ENCODE results near the gene CRB3. TPM values are rescaled to one million over a fixed set of nuclear protein-coding genes. Genes with fewer than 3 reads are reported as not detected.

CRB3 gene
- total and polyA plus RNA-seq, 2 of the 8 experiments (the other 6 are each of a cell fraction or from before 2014, with no cell fraction given), result 21.1 to 24.6 TPM

GRCh38 chr19:6465663-6466062, 1.6 kb downstream of the CRB3 start:
- ChIA-PET POLR2A (ENCODE audit: partially characterized antibody) (interaction anchor here (1.2 to 1.6 kb wide), 3 partner anchors 10 to 44 kb away, joined by 5 to 9 read pairs (median 6); no protein-coding TSS in a partner anchor), CTCF (ENCODE audit: partially characterized antibody) (interaction anchor here (2.2 kb wide), 1 partner anchor 15 kb away, joined by 7 read pairs; the partner anchor contains the start of gene DENND1C)
- Histone ChIP-seq H3K4me3 (ENCODE audit: extremely low read depth in 1 of 4, insufficient read depth in 2 of 4, low read depth in 3 of 4, low read length in 4 of 4) (peak overlapping the region in 1 of 4 experiments; percentile 93; a peak in 2 of 8 replicates), H2BK120ac (replicated peaks; ENCODE audit: low read depth, low read length) (no peak overlapping the region), H3K79me1 (ENCODE audit: low read depth, low read length) (no peaks in the 10 kb centered on the region; the same call in 1 of the 2 replicates), H3K56ac (replicated peaks; ENCODE audit: insufficient read length, low read depth, low read length) (no peak overlapping the region), H3K4me2 (ENCODE audit: insufficient read depth in 1 of 2, low read depth in 2 of 2, low read length in 2 of 2) (peak overlapping the region; percentile 52 to 72; a peak in 3 of 4 replicates), H2BK5ac (ENCODE audit: low read depth, low read length) (no peak overlapping the region), H3K4me1 (replicated peaks in 1 of 4; ENCODE audit: control insufficient read depth in 3 of 4, insufficient read depth in 4 of 4, low read length in 3 of 4) (peaks cover 0 to 8% (median 4%) of the 10 kb centered on the region in 4 experiments; a peak in 4 of 7 replicates), H3K27me3 (replicated peaks in 1 of 4; ENCODE audit: control insufficient read depth in 3 of 4, extremely low read depth in 1 of 4, insufficient read depth in 3 of 4, low read length in 3 of 4) (no peaks in the 10 kb centered on the region; a peak in 1 of 7 replicates), H3K18ac (ENCODE audit: extremely low read depth, low read length) (no peak overlapping the region), H4K8ac (ENCODE audit: extremely low read depth, insufficient read depth, low read length) (no peak overlapping the region; the same call in 1 of the 2 replicates), H3K79me2 (ENCODE audit: control insufficient read depth in 1 of 2, insufficient read depth in 2 of 2, low read length in 2 of 2) (peaks cover 0 to 9% of the 10 kb centered on the region in 2 experiments; a peak in 2 of 4 replicates), H2BK12ac (ENCODE audit: low read depth, low read length) (no peak overlapping the region), H3K27ac (ENCODE audit: low read depth, low read length) (no peak overlapping the region), H2BK20ac (ENCODE audit: low read length) (no peak overlapping the region), H3K23ac (ENCODE audit: insufficient read length) (no peak overlapping the region), H3K36me3 (ENCODE audit: control insufficient read depth in 2 of 4, insufficient read depth in 4 of 4, low read length in 3 of 4) (peaks cover 0 to 8% (median 3%) of the 10 kb centered on the region in 4 experiments; a peak in 2 of 8 replicates), H2AK5ac (ENCODE audit: low read depth, low read length) (0 out of 2 replicates have a peak overlapping the region, but pooled peaks have one; percentile 24), H2AFZ (ENCODE audit: low read length) (no peak overlapping the region), H3K9ac (replicated peaks in 1 of 4; ENCODE audit: extremely low read depth in 1 of 4, low read depth in 3 of 4, low read length in 3 of 4) (no peak overlapping the region), H3K9me3 (ENCODE audit: insufficient read depth in 2 of 2, low read depth in 1 of 2, low read length in 1 of 2) (no peaks in the 10 kb centered on the region), H4K20me1 (replicated peaks in 1 of 2; ENCODE audit: control insufficient read depth in 1 of 2, insufficient read depth in 2 of 2, low read length in 2 of 2) (peaks cover 0 to 14% of the 10 kb centered on the region in 2 experiments), H2BK15ac (ENCODE audit: low read length) (no peak overlapping the region), H4K5ac (ENCODE audit: insufficient read length, low read depth, low read length) (no peak overlapping the region), H4K91ac (replicated peaks; ENCODE audit: insufficient read length, low read length) (no peak overlapping the region), H3K4ac (replicated peaks; ENCODE audit: insufficient read length, low read depth, low read length) (no peak overlapping the region), H3K23me2 (ENCODE audit: low read depth, low read length) (peaks cover 8% of the 10 kb centered on the region; the same call in 1 of the 2 replicates), H3K14ac (ENCODE audit: insufficient read length) (no peak overlapping the region)
- no peak for TF ChIP-seq GTF2F1 (IDR thresholded peaks at IDR 0.05; ENCODE audit: borderline replicate concordance, low read depth, low read length)
- no peak for TF ChIP-seq SP4 (IDR thresholded peaks at IDR 0.05; ENCODE audit: low read length)
- no peak for TF ChIP-seq KDM5A (IDR thresholded peaks at IDR 0.05; ENCODE audit: low read length)
- DNase-seq (ENCODE audit: low read depth in 1 of 2, low spot score in 2 of 2) (no peak), FAIRE-seq (no peak)
- 94% methylated on average over 8 of the region's 8 CpGs; no CpG with 5 or more reads in 1 of the 2 experiments for WGBS, 2 experiments (ENCODE audit: extremely low coverage in 1 of 2, insufficient coverage in 1 of 2, insufficient read length in 1 of 2, insufficient replicate concordance in 2 of 2, low coverage in 1 of 2, low lambda C conversion rate in 2 of 2, missing lambda C conversion rate in 1 of 2)

Data from H1 (cell line).